SH-SY5Y (cell line): Measurements from ENCODE around the gene EEPD1.

Source experiments
- GATA2 ChIP-seq: IDR thresholded peaks from 2 replicates; pipeline ENCODE4 v1.6.1; 2011; ENCODE audit warnings: mild to moderate bottlenecking, low read depth, low read length
- GATA3 ChIP-seq: IDR thresholded peaks from 2 replicates; pipeline ENCODE4 v1.6.1; 2011; ENCODE audit warnings: low read depth, mild to moderate bottlenecking, low read length, moderate library complexity

The EEPD1 gene

GRCh38 chr7:36152756-36153570 lies at the start of gene EEPD1:
TSS of gene EEPD1 (plus strand) at chr7:36153254. CDS start at chr7:36154325, 1,071 bp downstream.
- TF ChIP-seq GATA3: no peak
- no peak for TF ChIP-seq GATA2

GRCh38 chr7:36103837-36104561 lies 49.1 kb upstream of the EEPD1 start:
- TF ChIP-seq GATA3 (no peak), GATA2 (no peak)

- no peak for TF ChIP-seq GATA2
- no peak for TF ChIP-seq GATA3
Measured at GRCh38 chr7:36107926-36108631, 45.0 kb upstream of the EEPD1 start.

GRCh38 chr7:36109013-36109627 lies 43.9 kb upstream of the EEPD1 start:
- TF ChIP-seq GATA2 (no peak), GATA3 (no peak)

GRCh38 chr7:36110584-36110983 lies 42.5 kb upstream of the EEPD1 start:
- TF ChIP-seq GATA3 (no peak), GATA2 (no peak)

- TF ChIP-seq GATA2 (peak; percentile 88), GATA3 (peak; percentile 88)
Measured at GRCh38 chr7:36112969-36113368, 40.1 kb upstream of the EEPD1 start.

GRCh38 chr7:36114355-36114754 lies 38.7 kb upstream of the EEPD1 start:
- TF ChIP-seq GATA2 (no peak), GATA3 (no peak)

GRCh38 chr7:36115448-36116321 lies 37.4 kb upstream of the EEPD1 start:
- TF ChIP-seq GATA3: peak; percentile 45; the same call in 1 of the 2 replicates
- TF ChIP-seq GATA2: peak; percentile 87

GRCh38 chr7:36116347-36117202 lies 36.5 kb upstream of the EEPD1 start:
- TF ChIP-seq GATA3 (no peak), GATA2 (peak; percentile 13; the same call in 1 of the 2 replicates)

- TF ChIP-seq GATA2: no peak
- no peak for TF ChIP-seq GATA3
Measured at GRCh38 chr7:36117203-36117840, 35.7 kb upstream of the EEPD1 start.

GRCh38 chr7:36118344-36118743 lies 34.7 kb upstream of the EEPD1 start:
- TF ChIP-seq GATA2: no peak
- no peak for TF ChIP-seq GATA3
